ENCODE results near the gene TRIM56. TPM values are rescaled to one million over a fixed set of nuclear protein-coding genes. Genes with fewer than 3 reads are reported as not detected.
A peak's percentile ranks its signal among the peaks of the same experiment; 100 is the strongest.

The TRIM56 gene
- total and polyA plus RNA-seq, 2 of the 13 experiments (the other 11 are each of a cell fraction or from before 2014, with no cell fraction given): 3.2 to 7.1 TPM

DNA sequence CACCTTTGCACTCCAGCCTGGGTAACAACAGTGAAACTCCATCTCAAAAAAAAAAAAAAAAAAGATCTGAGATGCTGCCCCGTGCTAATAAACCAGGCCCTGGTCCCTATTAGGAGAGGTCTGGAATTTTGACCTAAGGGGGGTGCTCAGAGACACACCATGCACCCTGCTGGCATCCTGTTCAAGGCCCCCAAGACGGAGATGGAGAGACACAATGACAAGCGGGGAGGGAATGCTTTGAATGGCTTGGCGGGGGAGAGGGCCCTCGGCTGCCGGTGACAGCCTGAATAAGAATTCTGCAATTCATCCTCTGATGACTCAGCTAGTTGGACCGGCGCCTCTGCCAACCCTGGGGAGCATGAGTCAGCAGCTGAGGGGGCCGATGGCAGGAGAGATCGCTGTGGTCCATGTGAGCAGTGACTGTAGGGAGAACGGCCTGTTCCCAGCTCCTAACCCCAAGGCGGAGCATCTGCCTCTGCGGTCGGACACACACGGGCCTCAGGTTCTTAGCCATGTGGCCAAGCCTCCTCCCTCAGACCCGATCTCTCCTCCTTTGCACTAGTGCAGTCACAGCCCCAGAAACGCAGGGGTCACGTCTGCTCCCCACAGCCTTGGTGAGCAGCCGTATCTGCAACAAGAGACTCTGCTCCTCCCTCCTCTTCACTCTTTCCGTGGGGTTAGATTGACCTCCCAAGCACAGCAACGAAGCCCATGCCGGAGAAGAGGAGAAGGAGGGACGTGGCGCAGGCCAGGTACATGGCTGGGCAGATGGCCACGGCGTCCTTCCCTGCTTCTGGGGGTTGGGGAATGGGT is 14.9 kb downstream of the TRIM56 start (continued):
- TF ChIP-seq ZMYM4 (CRISPR knock-in tag; IDR thresholded peaks at IDR 0.05): peak; percentile 40; the same call in 1 of the 2 replicates
- no peak for TF ChIP-seq ZBTB20 (CRISPR knock-in tag; IDR thresholded peaks at IDR 0.05; ENCODE audit: borderline replicate concordance, low read depth)
- TF ChIP-seq, protein P1, sequence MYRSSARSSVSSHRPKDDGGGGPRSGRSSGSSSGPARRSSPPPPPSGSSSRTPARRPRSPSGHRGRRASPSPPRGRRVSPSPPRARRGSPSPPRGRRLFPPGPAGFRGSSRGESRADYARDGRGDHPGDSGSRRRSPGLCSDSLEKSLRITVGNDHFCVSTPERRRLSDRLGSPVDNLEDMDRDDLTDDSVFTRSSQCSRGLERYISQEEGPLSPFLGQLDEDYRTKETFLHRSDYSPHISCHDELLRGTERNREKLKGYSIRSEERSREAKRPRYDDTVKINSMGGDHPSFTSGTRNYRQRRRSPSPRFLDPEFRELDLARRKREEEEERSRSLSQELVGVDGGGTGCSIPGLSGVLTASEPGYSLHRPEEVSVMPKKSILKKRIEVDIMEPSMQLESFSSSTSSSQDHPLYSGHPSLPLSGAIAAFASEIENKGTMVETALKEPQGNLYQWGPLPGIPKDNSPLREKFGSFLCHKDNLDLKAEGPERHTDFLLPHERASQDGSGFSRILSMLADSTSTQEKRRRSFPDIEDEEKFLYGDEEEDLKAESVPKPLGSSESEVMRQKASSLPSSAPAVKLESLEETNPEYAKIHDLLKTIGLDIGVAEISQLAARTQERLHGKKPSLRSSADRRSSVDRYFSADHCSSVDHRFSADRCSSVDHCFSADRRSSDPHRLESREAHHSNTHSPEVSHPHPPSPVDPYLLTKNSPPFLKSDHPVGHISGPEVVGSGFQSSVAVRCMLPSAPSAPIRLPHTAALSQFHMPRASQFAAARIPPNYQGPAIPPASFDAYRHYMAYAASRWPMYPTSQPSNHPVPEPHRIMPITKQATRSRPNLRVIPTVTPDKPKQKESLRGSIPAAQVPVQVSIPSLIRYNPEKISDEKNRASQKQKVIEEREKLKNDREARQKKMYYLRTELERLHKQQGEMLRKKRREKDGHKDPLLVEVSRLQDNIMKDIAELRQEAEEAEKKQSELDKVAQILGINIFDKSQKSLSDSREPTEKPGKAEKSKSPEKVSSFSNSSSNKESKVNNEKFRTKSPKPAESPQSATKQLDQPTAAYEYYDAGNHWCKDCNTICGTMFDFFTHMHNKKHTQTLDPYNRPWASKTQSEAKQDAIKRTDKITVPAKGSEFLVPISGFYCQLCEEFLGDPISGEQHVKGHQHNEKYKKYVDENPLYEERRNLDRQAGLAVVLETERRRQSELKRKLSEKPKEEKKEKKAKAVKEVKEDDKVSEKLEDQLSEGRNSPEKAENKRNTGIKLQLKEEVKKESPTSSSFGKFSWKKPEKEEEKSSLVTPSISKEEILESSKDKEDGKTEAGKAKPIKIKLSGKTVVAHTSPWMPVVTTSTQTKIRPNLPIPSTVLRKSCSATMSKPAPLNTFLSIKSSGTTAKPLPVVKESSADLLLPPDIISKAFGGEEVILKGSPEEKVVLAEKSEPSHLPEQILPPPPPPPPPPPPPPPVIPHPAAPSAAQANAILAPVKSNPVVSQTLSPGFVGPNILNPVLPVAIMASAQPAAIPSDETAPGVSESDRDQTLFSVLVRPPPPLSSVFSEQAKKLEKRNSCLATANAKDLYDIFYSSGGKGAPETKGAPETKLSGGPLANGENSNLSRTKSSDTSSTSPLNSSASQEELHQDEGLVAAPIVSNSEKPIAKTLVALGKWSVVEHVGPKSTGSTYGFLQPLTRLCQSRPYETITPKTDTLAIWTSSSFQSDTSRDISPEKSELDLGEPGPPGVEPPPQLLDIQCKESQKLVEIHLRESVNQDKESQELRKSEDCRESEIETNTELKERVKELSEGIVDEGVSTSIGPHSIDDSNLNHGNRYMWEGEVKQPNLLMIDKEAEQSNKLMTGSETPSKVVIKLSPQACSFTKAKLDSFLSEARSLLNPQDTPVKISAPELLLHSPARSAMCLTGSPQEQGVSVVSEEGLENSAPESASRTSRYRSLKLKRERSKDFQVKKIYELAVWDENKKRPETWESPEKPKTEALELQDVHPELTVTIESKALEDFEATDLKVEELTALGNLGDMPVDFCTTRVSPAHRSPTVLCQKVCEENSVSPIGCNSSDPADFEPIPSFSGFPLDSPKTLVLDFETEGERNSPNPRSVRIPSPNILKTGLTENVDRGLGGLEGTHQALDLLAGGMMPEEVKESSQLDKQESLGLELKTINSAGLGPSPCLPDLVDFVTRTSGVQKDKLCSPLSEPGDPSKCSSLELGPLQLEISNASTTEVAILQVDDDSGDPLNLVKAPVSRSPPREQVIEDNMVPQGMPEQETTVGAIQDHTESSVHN (CRISPR knock-in tag; IDR thresholded peaks at IDR 0.05): no peak
- TF ChIP-seq GABPB1 (CRISPR knock-in tag; IDR thresholded peaks at IDR 0.05): peak; percentile 63
- TF ChIP-seq ZNF10 (CRISPR knock-in tag; IDR thresholded peaks at IDR 0.05; ENCODE audit: borderline replicate concordance, low read depth): no peak
- no peak for TF ChIP-seq ZNF335 (CRISPR knock-in tag; IDR thresholded peaks at IDR 0.05)
- TF ChIP-seq NFYB (CRISPR knock-in tag; IDR thresholded peaks at IDR 0.05): no peak
- TF ChIP-seq SAP130 (CRISPR knock-in tag; IDR thresholded peaks at IDR 0.05; ENCODE audit: low read depth): peak; percentile 98
- TF ChIP-seq, protein P2, sequence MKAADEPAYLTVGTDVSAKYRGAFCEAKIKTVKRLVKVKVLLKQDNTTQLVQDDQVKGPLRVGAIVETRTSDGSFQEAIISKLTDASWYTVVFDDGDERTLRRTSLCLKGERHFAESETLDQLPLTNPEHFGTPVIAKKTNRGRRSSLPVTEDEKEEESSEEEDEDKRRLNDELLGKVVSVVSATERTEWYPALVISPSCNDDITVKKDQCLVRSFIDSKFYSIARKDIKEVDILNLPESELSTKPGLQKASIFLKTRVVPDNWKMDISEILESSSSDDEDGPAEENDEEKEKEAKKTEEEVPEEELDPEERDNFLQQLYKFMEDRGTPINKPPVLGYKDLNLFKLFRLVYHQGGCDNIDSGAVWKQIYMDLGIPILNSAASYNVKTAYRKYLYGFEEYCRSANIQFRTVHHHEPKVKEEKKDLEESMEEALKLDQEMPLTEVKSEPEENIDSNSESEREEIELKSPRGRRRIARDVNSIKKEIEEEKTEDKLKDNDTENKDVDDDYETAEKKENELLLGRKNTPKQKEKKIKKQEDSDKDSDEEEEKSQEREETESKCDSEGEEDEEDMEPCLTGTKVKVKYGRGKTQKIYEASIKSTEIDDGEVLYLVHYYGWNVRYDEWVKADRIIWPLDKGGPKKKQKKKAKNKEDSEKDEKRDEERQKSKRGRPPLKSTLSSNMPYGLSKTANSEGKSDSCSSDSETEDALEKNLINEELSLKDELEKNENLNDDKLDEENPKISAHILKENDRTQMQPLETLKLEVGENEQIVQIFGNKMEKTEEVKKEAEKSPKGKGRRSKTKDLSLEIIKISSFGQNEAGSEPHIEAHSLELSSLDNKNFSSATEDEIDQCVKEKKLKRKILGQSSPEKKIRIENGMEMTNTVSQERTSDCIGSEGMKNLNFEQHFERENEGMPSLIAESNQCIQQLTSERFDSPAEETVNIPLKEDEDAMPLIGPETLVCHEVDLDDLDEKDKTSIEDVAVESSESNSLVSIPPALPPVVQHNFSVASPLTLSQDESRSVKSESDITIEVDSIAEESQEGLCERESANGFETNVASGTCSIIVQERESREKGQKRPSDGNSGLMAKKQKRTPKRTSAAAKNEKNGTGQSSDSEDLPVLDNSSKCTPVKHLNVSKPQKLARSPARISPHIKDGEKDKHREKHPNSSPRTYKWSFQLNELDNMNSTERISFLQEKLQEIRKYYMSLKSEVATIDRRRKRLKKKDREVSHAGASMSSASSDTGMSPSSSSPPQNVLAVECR (CRISPR knock-in tag; IDR thresholded peaks at IDR 0.05; ENCODE audit: borderline replicate concordance): peak; percentile 89
- no peak for TF ChIP-seq ZSCAN9 (CRISPR knock-in tag; IDR thresholded peaks at IDR 0.05; ENCODE audit: borderline replicate concordance)
- TF ChIP-seq SOX13 (IDR thresholded peaks at IDR 0.05): no peak
- TF ChIP-seq SOX13 (CRISPR knock-in tag; conservative IDR thresholded peaks at IDR 0.05 in 1 of 2, IDR thresholded peaks at IDR 0.05 in 1 of 2): peak in 1 of 2 experiments; percentile 64; a peak in 1 of 4 replicates
- TF ChIP-seq, protein P3, sequence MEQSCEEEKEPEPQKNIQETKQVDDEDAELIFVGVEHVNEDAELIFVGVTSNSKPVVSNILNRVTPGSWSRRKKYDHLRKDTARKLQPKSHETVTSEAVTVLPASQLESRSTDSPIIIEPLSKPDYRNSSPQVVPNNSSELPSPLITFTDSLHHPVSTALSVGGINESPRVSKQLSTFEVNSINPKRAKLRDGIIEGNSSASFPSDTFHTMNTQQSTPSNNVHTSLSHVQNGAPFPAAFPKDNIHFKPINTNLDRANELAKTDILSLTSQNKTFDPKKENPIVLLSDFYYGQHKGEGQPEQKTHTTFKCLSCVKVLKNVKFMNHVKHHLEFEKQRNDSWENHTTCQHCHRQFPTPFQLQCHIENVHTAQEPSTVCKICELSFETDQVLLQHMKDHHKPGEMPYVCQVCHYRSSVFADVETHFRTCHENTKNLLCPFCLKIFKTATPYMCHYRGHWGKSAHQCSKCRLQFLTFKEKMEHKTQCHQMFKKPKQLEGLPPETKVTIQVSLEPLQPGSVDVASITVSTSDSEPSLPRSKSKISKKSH (CRISPR knock-in tag; IDR thresholded peaks at IDR 0.05; ENCODE audit: borderline replicate concordance): no peak
- TF ChIP-seq MAFG (CRISPR knock-in tag; IDR thresholded peaks at IDR 0.05): peak; percentile 100
- no peak for TF ChIP-seq DMAP1 (CRISPR knock-in tag; IDR thresholded peaks at IDR 0.05)
